ENCODE data around the gene FDXR. TPM values are rescaled to one million over a fixed set of nuclear protein-coding genes. Genes with fewer than 3 reads are reported as not detected.

Gene FDXR
- total RNA-seq, 1 donor from 2014 or later: 20.5 TPM

DNA sequence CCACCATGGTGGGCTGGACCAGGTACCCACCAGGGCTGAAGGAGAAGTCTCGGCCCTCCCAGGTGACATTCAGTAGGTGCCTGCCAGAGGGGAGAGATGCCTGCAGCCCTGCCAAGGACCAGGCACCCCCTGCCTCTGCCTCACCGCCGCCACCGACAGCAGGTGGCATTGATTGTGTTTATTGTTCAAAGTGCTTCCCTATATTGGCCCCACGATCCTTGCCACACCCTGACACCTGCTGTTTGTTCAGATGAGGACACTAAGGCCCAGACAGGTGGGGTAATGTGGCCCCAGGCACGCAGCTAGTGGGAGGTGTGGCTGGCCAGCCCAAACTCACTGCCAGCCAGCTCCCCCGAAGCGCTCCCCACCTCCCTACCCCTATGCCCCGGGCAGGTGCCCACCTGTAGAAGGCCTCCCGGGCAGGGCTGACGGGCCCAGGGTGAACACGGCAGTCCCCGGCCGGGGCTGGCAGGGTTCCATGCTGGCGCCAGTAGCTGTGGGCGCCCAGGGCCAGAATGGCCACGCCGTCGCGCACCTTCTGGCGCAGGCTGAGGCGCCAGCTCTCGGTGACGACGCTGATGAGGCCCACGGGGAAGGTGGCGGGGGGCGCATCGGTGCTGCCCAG, 21.1 kb downstream of the FDXR start:
- H3K27ac Mint-ChIP-seq: no peak overlapping the region
- peaks cover 38% of the 10 kb centered on the region for H3K27me3 Mint-ChIP-seq
- no peak for DNase-seq
- no peaks in the 10 kb centered on the region for H3K36me3 Mint-ChIP-seq (ENCODE audit: low read depth)
- intact Hi-C loops (cut with micrococcal nuclease): loop anchor here (1.0 kb wide), 1 partner anchor 22 kb away; no protein-coding TSS in a partner anchor
- peaks cover 9% of the 10 kb centered on the region for H3K4me1 Mint-ChIP-seq
- H3K4me3 Mint-ChIP-seq: no peak overlapping the region
- no peaks in the 10 kb centered on the region for H3K9me3 Mint-ChIP-seq

DNA sequence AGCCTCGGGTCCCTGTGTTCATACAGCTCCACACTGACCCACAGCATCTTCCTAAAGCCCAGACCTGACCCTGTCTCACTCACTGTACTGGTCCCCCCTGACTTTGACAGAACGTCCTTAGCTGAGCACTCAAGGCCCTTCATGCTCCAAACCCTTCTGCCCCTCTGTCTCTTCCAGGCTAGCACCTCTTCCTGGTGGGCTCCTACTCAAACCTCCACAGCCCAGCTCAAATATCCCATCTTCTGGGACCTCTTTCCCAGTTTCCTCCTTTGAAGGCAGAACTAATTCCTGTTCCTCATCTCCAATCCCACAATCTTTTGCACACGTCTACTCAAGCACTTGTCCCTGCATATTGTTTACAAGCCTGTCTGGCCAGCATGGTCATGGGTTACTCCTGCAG, 21.9 kb downstream of the FDXR start:
- Mint-ChIP-seq H3K9me3 (no peaks in the 10 kb centered on the region), H3K36me3 (ENCODE audit: low read depth) (no peaks in the 10 kb centered on the region), H3K27ac (no peak overlapping the region), H3K27me3 (peaks cover 30% of the 10 kb centered on the region), H3K4me3 (peak overlapping the region; percentile 3), H3K4me1 (peaks cover 9% of the 10 kb centered on the region)
- DNase-seq: no peak
- intact Hi-C loops (cut with micrococcal nuclease): no loop called here

DNA sequence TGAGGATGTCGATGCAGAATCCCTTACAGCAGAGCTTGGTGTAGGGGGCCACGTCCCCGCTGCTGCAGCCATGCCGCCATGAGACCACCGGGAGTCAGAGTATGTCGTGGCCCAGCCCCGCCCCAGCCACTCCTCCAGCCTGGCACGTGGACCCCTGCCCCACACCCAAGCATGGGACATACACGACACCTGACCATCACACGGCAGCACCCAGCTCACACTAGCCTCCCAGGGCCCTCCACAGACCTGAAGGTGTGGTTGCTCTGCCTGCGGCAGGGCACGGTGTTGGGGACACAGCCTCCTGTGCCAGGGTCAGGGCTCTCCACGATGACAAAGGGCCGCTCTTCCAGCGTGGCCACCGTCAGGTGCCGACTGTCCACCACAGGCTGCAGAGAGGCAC, 22.5 kb downstream of the FDXR start:
- intact Hi-C loops (cut with micrococcal nuclease): no loop called here
- DNase-seq: no peak
- Mint-ChIP-seq H3K36me3 (ENCODE audit: low read depth) (no peaks in the 10 kb centered on the region), H3K4me3 (no peak overlapping the region), H3K27me3 (peaks cover 24% of the 10 kb centered on the region), H3K9me3 (no peaks in the 10 kb centered on the region), H3K27ac (no peak overlapping the region), H3K4me1 (peaks cover 9% of the 10 kb centered on the region)

DNA sequence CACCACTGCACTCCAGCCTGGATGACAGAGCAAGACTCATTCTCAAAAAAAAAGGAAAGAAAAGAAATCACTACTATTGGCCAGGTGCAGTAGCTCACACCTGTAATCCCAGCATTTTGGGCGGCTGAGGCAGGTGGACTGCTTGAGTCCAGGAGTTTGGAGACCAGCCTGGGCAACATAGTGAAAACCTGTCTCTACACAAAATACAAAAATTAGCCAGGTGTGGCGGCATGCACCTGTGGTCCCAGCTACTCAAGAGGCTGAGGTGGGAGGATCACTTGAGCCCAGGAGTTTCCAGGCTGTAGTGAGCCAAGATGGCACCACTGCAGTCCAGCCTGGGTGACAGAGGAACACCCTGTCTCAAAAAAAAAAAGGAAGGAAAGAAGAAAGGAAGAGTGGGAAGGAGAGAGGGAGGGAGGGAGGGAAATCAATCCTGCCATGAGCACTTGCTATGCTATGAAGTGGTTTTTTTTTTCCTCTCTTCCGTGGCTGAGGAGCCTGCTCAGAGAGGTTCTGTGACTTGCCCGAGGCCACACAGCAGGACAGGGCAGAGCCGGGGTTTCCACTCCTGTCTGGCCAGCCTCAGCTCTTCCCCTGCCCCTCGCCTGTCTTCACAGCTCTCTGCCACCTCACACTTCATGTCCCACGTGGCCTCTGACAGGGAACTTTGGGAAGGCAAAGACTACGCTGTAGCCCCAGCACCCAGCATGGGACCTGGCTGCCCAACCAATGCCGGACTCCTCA, 24.0 kb downstream of the FDXR start:
- H3K27me3 Mint-ChIP-seq: peaks cover 23% of the 10 kb centered on the region
- DNase-seq: no peak
- intact Hi-C loops (cut with micrococcal nuclease): no loop called here
- H3K27ac Mint-ChIP-seq: no peak overlapping the region
- no peaks in the 10 kb centered on the region for H3K36me3 Mint-ChIP-seq (ENCODE audit: low read depth)
- peaks cover 7% of the 10 kb centered on the region for H3K4me1 Mint-ChIP-seq
- no peaks in the 10 kb centered on the region for H3K9me3 Mint-ChIP-seq
- H3K4me3 Mint-ChIP-seq: no peak overlapping the region

DNA sequence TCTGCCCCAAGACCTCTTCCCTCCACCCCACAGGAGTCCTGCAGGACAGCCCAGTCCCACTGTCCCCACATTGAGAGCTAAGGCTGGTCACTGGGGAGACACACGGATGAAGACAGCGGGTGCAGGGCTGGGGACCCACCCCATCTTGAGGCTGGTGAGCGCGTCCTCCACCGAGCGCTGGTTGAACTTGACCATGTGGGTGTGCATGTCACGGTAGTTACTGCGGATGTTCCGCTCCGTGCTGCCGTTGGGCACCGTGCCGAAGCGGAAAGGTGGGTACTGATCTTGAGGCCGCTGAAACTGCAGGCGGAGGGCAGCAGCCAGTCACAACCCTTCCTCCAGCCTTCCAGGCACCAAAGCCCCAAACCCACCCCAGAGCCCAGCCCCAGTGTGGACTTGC, 26.2 kb downstream of the FDXR start:
- Mint-ChIP-seq H3K36me3 (ENCODE audit: low read depth) (no peaks in the 10 kb centered on the region), H3K4me1 (no peaks in the 10 kb centered on the region), H3K4me3 (no peak overlapping the region), H3K27ac (no peak overlapping the region), H3K27me3 (peaks cover 20% of the 10 kb centered on the region), H3K9me3 (no peaks in the 10 kb centered on the region)
- no peak for DNase-seq
- intact Hi-C loops (cut with micrococcal nuclease): no loop called here

DNA sequence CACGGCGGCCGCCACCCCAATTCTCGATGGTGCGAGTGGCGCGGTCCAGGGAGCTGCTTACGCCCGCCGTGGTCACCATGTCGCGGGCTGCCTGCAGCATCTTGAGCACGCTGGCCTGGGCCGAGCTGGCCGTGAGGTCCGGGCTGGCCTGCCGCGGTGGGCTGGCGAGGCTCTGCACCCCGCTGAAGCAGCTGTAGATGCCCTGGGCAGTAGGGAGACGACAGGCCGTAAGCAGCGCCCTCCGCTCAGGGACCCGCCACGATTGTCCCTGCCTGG, 29.5 kb downstream of the FDXR start:
- Mint-ChIP-seq H3K27ac (no peak overlapping the region), H3K27me3 (peaks cover 21% of the 10 kb centered on the region), H3K4me1 (peaks cover 4% of the 10 kb centered on the region), H3K9me3 (no peaks in the 10 kb centered on the region), H3K36me3 (ENCODE audit: low read depth) (no peaks in the 10 kb centered on the region), H3K4me3 (no peak overlapping the region)
- intact Hi-C loops (cut with micrococcal nuclease): no loop called here
- no peak for DNase-seq

DNA sequence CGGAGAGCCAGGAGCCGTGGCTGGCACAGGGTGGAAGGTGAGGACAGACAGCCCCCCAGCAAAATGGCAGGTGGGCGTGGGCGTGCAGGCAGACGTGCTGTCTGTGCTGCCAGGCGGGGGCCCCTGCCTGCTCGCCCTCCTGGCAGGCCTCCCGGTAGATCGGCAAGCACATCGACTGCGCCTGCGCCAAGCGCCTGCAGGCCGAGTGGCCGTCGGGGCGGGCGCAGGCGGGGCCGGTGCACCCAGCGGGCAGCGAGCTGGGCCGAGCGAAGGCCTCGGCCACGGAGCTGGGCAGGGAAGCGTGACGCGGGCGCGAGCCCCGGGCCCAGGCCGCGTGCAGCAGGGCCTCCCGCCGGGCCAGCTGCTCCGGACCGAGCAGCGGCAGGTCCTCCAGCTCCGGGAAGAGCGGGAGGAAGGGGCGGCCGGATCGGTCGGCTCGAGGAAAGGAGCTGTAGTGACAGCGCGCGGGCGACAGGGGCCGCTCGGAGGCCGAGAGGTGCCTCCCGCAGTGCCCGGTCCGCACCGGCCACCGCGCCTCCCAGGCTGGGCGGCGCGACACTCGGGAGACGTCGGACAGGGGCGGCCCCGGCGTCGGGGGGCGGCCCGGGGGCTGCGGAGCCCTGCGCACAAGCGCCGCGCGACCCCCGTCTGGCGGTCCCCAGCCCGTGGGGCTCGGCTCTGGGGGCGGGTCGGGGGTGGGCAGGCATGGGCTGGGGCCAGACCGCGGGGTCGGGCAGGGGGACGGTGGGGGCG, 30.0 kb downstream of the FDXR start:
- Mint-ChIP-seq H3K36me3 (ENCODE audit: low read depth) (no peaks in the 10 kb centered on the region), H3K4me1 (peaks cover 4% of the 10 kb centered on the region), H3K9me3 (no peaks in the 10 kb centered on the region), H3K4me3 (no peak overlapping the region), H3K27ac (no peak overlapping the region), H3K27me3 (peaks cover 21% of the 10 kb centered on the region)
- intact Hi-C loops (cut with micrococcal nuclease): no loop called here
- DNase-seq: peak; percentile 72

DNA sequence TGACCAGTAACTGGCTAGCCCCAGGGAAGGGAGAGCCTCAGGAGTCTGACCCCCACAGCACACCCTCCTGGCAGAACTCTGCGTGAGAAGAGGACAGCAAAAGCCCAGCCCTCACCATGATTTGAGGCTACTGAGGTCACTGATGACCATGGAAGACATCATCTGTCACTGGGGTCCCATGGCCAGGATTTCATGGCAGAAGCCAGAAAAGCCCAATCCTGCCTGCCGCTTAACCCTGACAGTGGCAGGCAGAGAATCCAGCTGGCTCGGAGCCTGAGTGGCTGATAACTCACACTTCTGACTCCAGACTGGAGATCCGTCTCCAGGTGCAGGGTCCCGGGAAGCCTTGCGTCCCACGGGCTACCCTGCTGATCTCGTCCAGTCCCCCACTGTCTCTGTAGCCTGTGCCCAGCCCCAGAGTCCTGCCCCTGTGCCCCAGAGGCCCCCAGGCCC, 30.6 kb downstream of the FDXR start:
- Mint-ChIP-seq H3K27ac (no peak overlapping the region), H3K9me3 (no peaks in the 10 kb centered on the region), H3K27me3 (peaks cover 21% of the 10 kb centered on the region), H3K36me3 (ENCODE audit: low read depth) (no peaks in the 10 kb centered on the region), H3K4me1 (peaks cover 4% of the 10 kb centered on the region), H3K4me3 (no peak overlapping the region)
- intact Hi-C loops (cut with micrococcal nuclease): no loop called here
- DNase-seq: no peak

DNA sequence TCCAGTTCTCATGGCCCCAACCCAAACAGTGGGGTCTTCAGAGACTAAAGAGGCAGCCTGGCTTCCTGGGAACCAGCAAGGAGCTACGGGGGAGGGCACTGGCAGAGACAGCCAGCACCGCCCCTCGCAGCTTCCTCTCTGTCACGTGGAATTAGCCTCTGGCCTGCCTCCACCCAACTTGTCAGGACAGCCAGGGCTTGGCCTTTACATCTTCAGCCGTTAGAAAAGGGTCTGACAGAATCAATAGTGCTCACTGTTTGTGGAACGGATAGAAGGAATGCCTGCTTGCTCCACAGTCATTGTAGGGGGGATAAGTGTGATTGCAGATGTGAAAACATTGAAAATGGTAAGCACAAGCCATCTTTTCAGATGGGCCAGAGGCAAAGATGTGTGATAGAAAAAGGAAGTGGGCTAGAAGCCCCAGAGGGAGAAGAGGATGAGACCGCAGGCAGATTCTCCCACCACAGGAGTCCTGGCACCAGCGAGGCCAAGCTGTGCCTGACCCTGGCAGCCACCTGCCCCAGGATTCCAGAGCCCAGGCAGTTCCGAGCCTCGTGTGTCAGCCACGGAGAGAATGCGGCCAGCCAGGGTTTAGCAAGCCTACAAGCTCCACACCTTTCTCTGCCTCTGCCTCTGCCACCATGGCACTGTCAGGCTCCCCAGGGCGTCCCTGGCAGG, 31.7 kb downstream of the FDXR start:
- H3K27ac Mint-ChIP-seq: no peak overlapping the region

DNA sequence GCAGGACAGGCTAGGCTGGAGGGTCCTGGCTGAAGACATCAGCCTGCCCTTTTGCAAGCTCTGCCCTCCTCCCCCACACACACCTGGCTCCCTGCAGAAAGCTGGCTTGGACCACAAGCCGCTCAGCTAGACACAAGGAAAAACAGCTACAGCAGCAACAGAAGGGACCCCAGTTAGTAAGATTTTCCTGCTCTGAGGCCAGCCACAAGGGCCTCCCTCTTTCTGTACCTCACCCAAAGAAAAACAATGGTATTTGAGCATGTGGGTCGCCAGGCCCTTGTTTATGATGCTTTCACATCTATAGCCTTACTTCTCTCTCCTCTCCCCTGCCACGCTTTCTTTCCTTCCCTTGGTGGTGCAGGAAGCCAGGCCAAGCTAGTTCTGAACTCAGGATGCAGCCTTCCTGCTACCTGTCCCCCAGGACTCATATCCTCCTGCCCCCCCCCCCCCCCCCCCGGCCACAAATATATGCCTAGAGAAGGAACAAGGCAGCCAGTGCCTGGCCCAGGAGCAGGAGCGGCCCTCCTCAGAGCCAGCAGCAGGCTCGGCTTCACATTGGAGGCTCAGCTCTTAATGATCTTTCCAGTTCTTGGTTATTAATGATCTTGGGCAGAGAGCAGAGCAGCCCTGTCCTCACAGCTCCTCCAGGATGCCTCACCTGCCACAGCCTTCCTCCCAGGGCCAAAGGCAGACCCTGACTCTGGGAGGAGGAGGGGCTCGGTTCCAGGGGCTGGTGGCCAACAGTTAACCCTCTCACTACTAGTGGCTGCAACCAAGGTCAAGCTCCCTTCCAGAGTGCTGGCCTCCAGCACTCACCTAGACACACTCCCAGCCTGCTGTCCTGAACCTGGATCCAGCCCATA, 32.6 kb downstream of the FDXR start:
- intact Hi-C loops (cut with micrococcal nuclease): no loop called here
- no peak for DNase-seq
- Mint-ChIP-seq H3K27me3 (peaks cover 21% of the 10 kb centered on the region), H3K9me3 (no peaks in the 10 kb centered on the region), H3K4me3 (no peak overlapping the region), H3K36me3 (ENCODE audit: low read depth) (peaks cover 7% of the 10 kb centered on the region), H3K27ac (peak overlapping the region; percentile 37), H3K4me1 (peaks cover 4% of the 10 kb centered on the region)

More for the DNA sequence above, 31.7 kb downstream of the FDXR start:
- H3K27me3 Mint-ChIP-seq: peaks cover 21% of the 10 kb centered on the region
- peaks cover 3% of the 10 kb centered on the region for H3K36me3 Mint-ChIP-seq (ENCODE audit: low read depth)
- intact Hi-C loops (cut with micrococcal nuclease): no loop called here
- no peak overlapping the region for H3K4me3 Mint-ChIP-seq
- no peak for DNase-seq
- no peaks in the 10 kb centered on the region for H3K9me3 Mint-ChIP-seq
- peaks cover 4% of the 10 kb centered on the region for H3K4me1 Mint-ChIP-seq

DNA sequence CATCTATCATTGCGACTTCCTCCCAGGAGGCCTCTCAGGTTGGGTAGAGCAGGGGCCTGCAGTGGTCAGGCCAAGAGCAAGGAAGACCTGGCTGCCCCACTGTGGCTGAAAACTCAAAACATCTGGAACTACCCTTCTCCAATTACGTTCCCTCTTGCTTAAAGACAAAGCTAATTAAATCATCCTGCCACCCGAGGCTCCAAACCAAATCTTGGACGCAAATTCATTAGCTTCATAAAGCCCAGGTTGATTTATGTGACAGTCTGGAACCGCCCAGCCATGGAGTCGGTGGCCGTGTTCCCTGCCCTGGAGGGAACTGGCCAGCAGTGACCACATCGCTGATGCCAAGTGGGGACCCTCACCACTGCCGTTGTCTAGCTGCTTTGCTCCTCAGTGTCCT, 34.5 kb downstream of the FDXR start:
- Mint-ChIP-seq H3K27ac (no peak overlapping the region), H3K27me3 (peaks cover 11% of the 10 kb centered on the region)

DNA sequence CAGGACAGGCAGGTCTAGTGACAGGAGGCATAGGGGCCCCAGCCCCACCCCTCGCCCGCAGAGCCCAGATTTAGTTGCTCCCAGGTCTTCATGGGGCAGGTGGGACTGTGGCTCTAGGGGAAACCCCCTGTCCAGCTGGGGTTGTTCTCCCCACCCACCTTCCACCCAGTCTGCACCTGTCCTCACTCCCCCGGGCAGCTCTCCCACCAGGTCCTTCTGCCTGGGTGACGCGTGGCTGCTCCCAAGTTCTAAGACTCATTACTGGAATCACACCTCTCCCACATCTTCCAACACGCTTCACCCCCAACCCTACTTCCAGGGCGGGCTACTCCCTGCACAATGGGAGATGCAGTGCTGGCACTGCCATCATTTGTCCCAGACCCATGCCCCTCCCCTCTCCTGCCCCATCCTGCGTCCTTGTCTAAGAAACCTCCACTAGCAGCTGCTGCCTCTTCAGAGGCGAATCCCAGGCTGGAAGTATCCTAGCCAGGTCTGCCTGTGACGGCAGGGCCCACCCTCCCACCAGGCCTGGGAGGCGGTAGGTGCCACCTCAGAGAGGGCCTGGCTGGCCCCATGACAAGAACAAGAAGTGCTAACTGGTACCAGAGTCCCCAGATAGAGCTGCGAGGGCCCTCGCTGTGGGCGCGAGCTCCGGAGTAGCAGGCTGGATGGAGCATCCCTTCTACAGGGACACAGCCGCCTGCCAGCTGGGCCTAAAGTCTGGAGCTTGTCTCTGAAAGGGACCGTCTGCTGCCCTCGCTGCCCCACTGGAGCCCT, 35.9 kb downstream of the FDXR start:
- peaks cover 7% of the 10 kb centered on the region for H3K36me3 Mint-ChIP-seq (ENCODE audit: low read depth)

More for the DNA sequence above, 34.5 kb downstream of the FDXR start:
- peaks cover 7% of the 10 kb centered on the region for H3K36me3 Mint-ChIP-seq (ENCODE audit: low read depth)
- H3K4me3 Mint-ChIP-seq: no peak overlapping the region
- intact Hi-C loops (cut with micrococcal nuclease): no loop called here
- DNase-seq: no peak
- no peaks in the 10 kb centered on the region for H3K9me3 Mint-ChIP-seq
- peaks cover 4% of the 10 kb centered on the region for H3K4me1 Mint-ChIP-seq

DNA sequence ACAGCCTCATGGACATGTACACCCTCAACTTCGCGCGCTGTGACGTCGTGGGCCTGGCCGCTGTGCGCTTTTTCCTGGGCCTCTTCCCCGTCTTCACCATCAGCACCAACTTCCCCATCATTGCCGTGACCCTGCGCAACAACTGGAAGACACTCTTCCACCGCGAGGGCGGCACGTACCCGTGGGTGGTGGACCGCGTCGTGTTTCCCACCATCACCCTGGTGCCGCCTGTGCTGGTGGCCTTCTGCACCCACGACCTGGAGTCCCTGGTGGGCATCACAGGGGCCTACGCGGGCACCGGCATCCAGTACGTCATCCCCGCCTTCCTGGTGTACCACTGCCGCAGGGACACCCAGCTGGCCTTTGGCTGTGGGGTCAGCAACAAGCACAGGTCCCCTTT, 36.6 kb downstream of the FDXR start:
- Mint-ChIP-seq H3K9me3 (no peaks in the 10 kb centered on the region), H3K4me1 (peaks cover 4% of the 10 kb centered on the region), H3K36me3 (ENCODE audit: low read depth) (peaks cover 7% of the 10 kb centered on the region), H3K4me3 (no peak overlapping the region), H3K27ac (no peak overlapping the region), H3K27me3 (peaks cover 6% of the 10 kb centered on the region)
- DNase-seq: no peak
- intact Hi-C loops (cut with micrococcal nuclease): no loop called here

More for the DNA sequence above, 35.9 kb downstream of the FDXR start:
- H3K4me1 Mint-ChIP-seq: peaks cover 4% of the 10 kb centered on the region
- intact Hi-C loops (cut with micrococcal nuclease): no loop called here
- no peak overlapping the region for H3K27ac Mint-ChIP-seq
- H3K27me3 Mint-ChIP-seq: peaks cover 9% of the 10 kb centered on the region
- no peak for DNase-seq
- no peak overlapping the region for H3K4me3 Mint-ChIP-seq
- no peaks in the 10 kb centered on the region for H3K9me3 Mint-ChIP-seq

All from activated CD4-positive, alpha-beta T cell treated with anti-CD3 and anti-CD28 coated beads, Interleukin-2, amount 10 ng/mL, durations not matched to agents 24 days and 14 days (primary cell).